ENCODE measurements around the gene FHIP2A. TPM values are rescaled to one million over a fixed set of nuclear protein-coding genes. Genes with fewer than 3 reads are reported as not detected.

FHIP2A gene
- total RNA-seq, 1 donor: 49.6 TPM

GRCh38 chr10:114851336-114851735 is 29.8 kb downstream of the FHIP2A start:
- H3K4me3 ChIP-seq (ENCODE audit: insufficient read depth, low read length): no peak overlapping the region
- no peak for DNase-seq (ENCODE audit: insufficient read length, low spot score, missing footprints)
- H3K79me2 ChIP-seq (ENCODE audit: insufficient read depth, low read length): peaks cover 23% of the 10 kb centered on the region
- H3K27ac ChIP-seq (ENCODE audit: low read depth, low read length): no peak overlapping the region
- H3K27me3 ChIP-seq (ENCODE audit: insufficient read depth, low read length): no peaks in the 10 kb centered on the region
- no peaks in the 10 kb centered on the region for H4K20me1 ChIP-seq (ENCODE audit: insufficient read depth, low read length)
- peaks cover 76% of the 10 kb centered on the region for H3K36me3 ChIP-seq (ENCODE audit: insufficient read depth, low read length)
- H3K9me3 ChIP-seq (ENCODE audit: low read depth, low read length): no peaks in the 10 kb centered on the region
- peaks cover 20% of the 10 kb centered on the region for H3K4me1 ChIP-seq (ENCODE audit: insufficient read depth, low read length)
- TF ChIP-seq CTCF (IDR thresholded peaks at IDR 0.05; ENCODE audit: extremely low read depth, low read depth, low read length): no peak
- no peak overlapping the region for H3K4me2 ChIP-seq (ENCODE audit: insufficient read depth, low read length)
- H2AFZ ChIP-seq (ENCODE audit: low read length): no peak overlapping the region

GRCh38 chr10:114852197-114852596 is 30.6 kb downstream of the FHIP2A start:
- Histone ChIP-seq H3K9me3 (ENCODE audit: low read depth, low read length) (no peaks in the 10 kb centered on the region), H3K27me3 (ENCODE audit: insufficient read depth, low read length) (no peaks in the 10 kb centered on the region), H3K36me3 (ENCODE audit: insufficient read depth, low read length) (peaks cover 70% of the 10 kb centered on the region), H2AFZ (ENCODE audit: low read length) (no peak overlapping the region), H3K4me2 (ENCODE audit: insufficient read depth, low read length) (no peak overlapping the region), H3K4me1 (ENCODE audit: insufficient read depth, low read length) (peaks cover 28% of the 10 kb centered on the region), H4K20me1 (ENCODE audit: insufficient read depth, low read length) (no peaks in the 10 kb centered on the region), H3K79me2 (ENCODE audit: insufficient read depth, low read length) (peaks cover 22% of the 10 kb centered on the region), H3K27ac (ENCODE audit: low read depth, low read length) (peak overlapping the region; percentile 40), H3K4me3 (ENCODE audit: insufficient read depth, low read length) (no peak overlapping the region)
- no peak for TF ChIP-seq CTCF (IDR thresholded peaks at IDR 0.05; ENCODE audit: extremely low read depth, low read depth, low read length)
- no peak for DNase-seq (ENCODE audit: insufficient read length, low spot score, missing footprints)

GRCh38 chr10:114854906-114855305 is 33.3 kb downstream of the FHIP2A start:
- Histone ChIP-seq H3K79me2 (ENCODE audit: insufficient read depth, low read length) (peaks cover 38% of the 10 kb centered on the region), H4K20me1 (ENCODE audit: insufficient read depth, low read length) (no peaks in the 10 kb centered on the region), H3K4me2 (ENCODE audit: insufficient read depth, low read length) (no peak overlapping the region), H3K36me3 (ENCODE audit: insufficient read depth, low read length) (peaks cover 70% of the 10 kb centered on the region), H3K4me1 (ENCODE audit: insufficient read depth, low read length) (peaks cover 38% of the 10 kb centered on the region), H2AFZ (ENCODE audit: low read length) (no peak overlapping the region), H3K4me3 (ENCODE audit: insufficient read depth, low read length) (no peak overlapping the region), H3K27me3 (ENCODE audit: insufficient read depth, low read length) (no peaks in the 10 kb centered on the region), H3K27ac (ENCODE audit: low read depth, low read length) (peak overlapping the region; percentile 92), H3K9me3 (ENCODE audit: low read depth, low read length) (no peaks in the 10 kb centered on the region)
- DNase-seq (ENCODE audit: insufficient read length, low spot score, missing footprints): no peak
- no peak for TF ChIP-seq CTCF (IDR thresholded peaks at IDR 0.05; ENCODE audit: extremely low read depth, low read depth, low read length)

GRCh38 chr10:114855776-114856543 is 34.4 kb downstream of the FHIP2A start:
- Histone ChIP-seq H3K79me2 (ENCODE audit: insufficient read depth, low read length) (peaks cover 35% of the 10 kb centered on the region), H3K36me3 (ENCODE audit: insufficient read depth, low read length) (peaks cover 69% of the 10 kb centered on the region), H3K4me3 (ENCODE audit: insufficient read depth, low read length) (peak overlapping the region; percentile 11), H3K27ac (ENCODE audit: low read depth, low read length) (peak overlapping the region; percentile 92), H3K4me1 (ENCODE audit: insufficient read depth, low read length) (peaks cover 38% of the 10 kb centered on the region), H3K27me3 (ENCODE audit: insufficient read depth, low read length) (no peaks in the 10 kb centered on the region), H3K4me2 (ENCODE audit: insufficient read depth, low read length) (peak overlapping the region; percentile 70), H3K9me3 (ENCODE audit: low read depth, low read length) (no peaks in the 10 kb centered on the region), H4K20me1 (ENCODE audit: insufficient read depth, low read length) (no peaks in the 10 kb centered on the region), H2AFZ (ENCODE audit: low read length) (no peak overlapping the region)
- DNase-seq (ENCODE audit: insufficient read length, low spot score, missing footprints): no peak
- no peak for TF ChIP-seq CTCF (IDR thresholded peaks at IDR 0.05; ENCODE audit: extremely low read depth, low read depth, low read length)
